Thoracic aorta (tissue), 2 donors: ENCODE results near the gene SMTNL2. TPM values are rescaled to one million over a fixed set of nuclear protein-coding genes. Genes with fewer than 3 reads are reported as not detected.
"Not testable (repeated sequence)": the region's sequence is repeated elsewhere in the genome, so short reads cannot be mapped to it uniquely, and the experiment has no call there.

Experiments used
- ATAC-seq: fragments of 150-250 bp; one replicate; pipeline ENCODE4 v1.8.0; 2017; ENCODE audit warnings: low read depth; ENCODE audit not compliant: insufficient number of reproducible peaks, low FRiP score
- DNase-seq: peaks from one replicate; pipeline ENCODE4 v3.0.0-alpha.2; 2020; ENCODE audit warnings: low spot score
- H3K27ac ChIP-seq, 2 donors: fragments of 200-600 bp; sonication (generic); 1 replicate in 1 of 2; 2 replicates in 1 of 2; pipeline ENCODE4 v1.5.1; 2016; ENCODE audit warnings: mild to moderate bottlenecking in 2 of 2, moderate library complexity in 2 of 2
- H3K27me3 ChIP-seq: fragments of 200-600 bp; sonication (generic); replicated peaks from 2 replicates; pipeline ENCODE4 v1.6.0; 2016; ENCODE audit warnings: mild to moderate bottlenecking; ENCODE audit not compliant: insufficient read depth
- H3K36me3 ChIP-seq: fragments of 200-600 bp; sonication (generic); one replicate; pipeline ENCODE4 v1.5.1; 2016
- H3K4me1 ChIP-seq, 2 donors: fragments of 200-600 bp; sonication (generic); 1 replicate in 1 of 2; 2 replicates in 1 of 2; pipeline versions ENCODE4 v1.5.1 to v1.6.0; 2016; ENCODE audit warnings: low read depth in 2 of 2, mild to moderate bottlenecking in 1 of 2; ENCODE audit not compliant: control insufficient read depth in 1 of 2
- H3K4me3 ChIP-seq: fragments of 200-600 bp; sonication (generic); 2 replicates; pipeline ENCODE4 v1.5.1; 2016; ENCODE audit warnings: mild to moderate bottlenecking
- H3K9me3 ChIP-seq: fragments of 200-600 bp; sonication (generic); 2 replicates; pipeline ENCODE4 v1.5.1; 2016
- total RNA-seq, 2 donors: library from RNA; depleted of rRNA; stranded (reverse); fragments of >200 nt; gene quantifications; one replicate each; pipeline versions ENCODE4 v1.1.0 to v1.2.3, GENCODE V29; 2016
- TF ChIP-seq, protein P1 (sequence below): fragments of 200-600 bp; sonication (generic); IDR thresholded peaks from one replicate; pipeline ENCODE4 v1.5.1; 2019; ENCODE audit warnings: antibody characterized with exemption

The SMTNL2 gene
- total RNA-seq, 2 donors from 2014 or later, result 2.6 to 2.8 TPM

DNA sequence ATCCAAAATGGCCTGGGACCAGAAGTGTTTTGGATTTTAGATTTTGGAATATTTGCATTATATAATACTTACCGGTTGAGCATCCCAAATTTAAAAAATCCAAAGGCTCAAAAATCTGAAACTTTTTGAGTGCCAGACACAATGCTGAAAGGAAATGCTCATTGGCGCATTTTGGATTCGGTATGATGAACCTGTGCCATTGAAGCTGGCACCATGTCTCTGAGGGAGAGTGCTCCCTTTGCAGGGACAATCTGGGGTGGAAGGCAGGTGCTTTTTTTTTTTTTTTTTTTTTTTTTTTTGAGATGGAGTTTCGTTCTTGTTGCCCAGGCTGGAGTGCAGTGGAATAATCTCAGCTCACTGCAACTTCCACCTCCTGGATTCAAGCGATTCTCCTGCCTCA is 17.7 kb downstream of the SMTNL2 start:
- Histone ChIP-seq H3K27me3 (no peaks in the 10 kb centered on the region), H3K4me1 (no peaks in the 10 kb centered on the region), H3K36me3 (no peaks in the 10 kb centered on the region), H3K4me3 (no peak overlapping the region), H3K27ac (no peak overlapping the region), H3K9me3 (no peaks in the 10 kb centered on the region)
- ATAC-seq (no peak), DNase-seq (no peak)
- TF ChIP-seq, protein P1, sequence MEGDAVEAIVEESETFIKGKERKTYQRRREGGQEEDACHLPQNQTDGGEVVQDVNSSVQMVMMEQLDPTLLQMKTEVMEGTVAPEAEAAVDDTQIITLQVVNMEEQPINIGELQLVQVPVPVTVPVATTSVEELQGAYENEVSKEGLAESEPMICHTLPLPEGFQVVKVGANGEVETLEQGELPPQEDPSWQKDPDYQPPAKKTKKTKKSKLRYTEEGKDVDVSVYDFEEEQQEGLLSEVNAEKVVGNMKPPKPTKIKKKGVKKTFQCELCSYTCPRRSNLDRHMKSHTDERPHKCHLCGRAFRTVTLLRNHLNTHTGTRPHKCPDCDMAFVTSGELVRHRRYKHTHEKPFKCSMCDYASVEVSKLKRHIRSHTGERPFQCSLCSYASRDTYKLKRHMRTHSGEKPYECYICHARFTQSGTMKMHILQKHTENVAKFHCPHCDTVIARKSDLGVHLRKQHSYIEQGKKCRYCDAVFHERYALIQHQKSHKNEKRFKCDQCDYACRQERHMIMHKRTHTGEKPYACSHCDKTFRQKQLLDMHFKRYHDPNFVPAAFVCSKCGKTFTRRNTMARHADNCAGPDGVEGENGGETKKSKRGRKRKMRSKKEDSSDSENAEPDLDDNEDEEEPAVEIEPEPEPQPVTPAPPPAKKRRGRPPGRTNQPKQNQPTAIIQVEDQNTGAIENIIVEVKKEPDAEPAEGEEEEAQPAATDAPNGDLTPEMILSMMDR, result no peak

DNA sequence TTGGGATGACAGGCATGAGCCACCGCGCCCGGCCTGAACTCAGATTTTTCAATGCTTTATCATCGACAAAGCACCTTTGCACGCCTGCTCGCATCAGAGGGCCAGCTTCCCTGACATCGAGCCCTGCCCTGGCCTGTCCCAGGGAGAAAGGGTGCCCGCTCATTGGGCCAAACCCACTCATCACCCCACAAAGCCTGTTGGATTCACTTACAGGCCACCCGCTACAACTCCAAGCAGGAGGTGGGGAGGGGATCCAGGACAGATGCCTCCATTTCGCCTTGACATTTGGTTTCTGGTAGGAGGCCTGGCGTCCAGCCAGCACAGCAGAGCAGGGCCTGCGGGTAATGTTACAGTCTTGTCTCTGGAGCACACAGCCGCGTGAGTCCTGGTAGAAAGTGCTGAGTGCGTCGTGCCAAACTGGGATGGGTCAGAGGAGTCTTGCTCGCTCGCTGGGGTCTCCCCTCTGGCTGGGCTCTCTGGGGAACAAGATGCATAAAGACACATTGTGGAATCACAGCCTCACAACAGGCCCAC is 19.8 kb downstream of the SMTNL2 start:
- TF ChIP-seq, protein P1, result no peak
- H3K9me3 ChIP-seq, result no peaks in the 10 kb centered on the region
- H3K4me3 ChIP-seq, result no peak overlapping the region
- peaks cover 0 to 14% of the 10 kb centered on the region in 2 donors for H3K4me1 ChIP-seq
- H3K27ac ChIP-seq, result no peak overlapping the region
- H3K27me3 ChIP-seq, result no peaks in the 10 kb centered on the region
- DNase-seq (no peak), ATAC-seq (no peak)
- no peaks in the 10 kb centered on the region for H3K36me3 ChIP-seq

DNA sequence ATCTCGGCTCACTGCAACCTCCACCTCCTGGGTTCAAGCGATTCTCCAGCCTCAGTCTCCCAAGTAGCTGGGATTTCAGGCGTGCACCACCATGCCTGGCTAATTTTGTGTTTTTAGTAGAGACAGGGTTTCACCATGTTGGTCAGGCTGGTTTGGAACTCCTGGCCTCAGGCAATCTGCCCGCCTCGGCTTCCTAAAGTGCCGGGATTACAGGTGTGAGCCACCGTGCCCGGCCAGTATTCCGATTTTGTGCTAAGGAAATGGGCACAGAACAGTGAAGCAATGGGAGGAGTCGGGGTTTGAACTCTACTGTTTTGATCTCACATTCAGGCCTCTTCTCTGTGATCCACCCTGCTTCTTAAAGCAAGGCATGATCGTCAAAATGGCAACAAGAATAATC is 20.4 kb downstream of the SMTNL2 start:
- H3K4me1 ChIP-seq, result peaks cover 0 to 14% of the 10 kb centered on the region in 2 donors
- not testable (repeated sequence) for H3K4me3 ChIP-seq, DNase-seq, H3K9me3 ChIP-seq, H3K27me3 ChIP-seq, ATAC-seq, H3K27ac ChIP-seq, H3K36me3 ChIP-seq

DNA sequence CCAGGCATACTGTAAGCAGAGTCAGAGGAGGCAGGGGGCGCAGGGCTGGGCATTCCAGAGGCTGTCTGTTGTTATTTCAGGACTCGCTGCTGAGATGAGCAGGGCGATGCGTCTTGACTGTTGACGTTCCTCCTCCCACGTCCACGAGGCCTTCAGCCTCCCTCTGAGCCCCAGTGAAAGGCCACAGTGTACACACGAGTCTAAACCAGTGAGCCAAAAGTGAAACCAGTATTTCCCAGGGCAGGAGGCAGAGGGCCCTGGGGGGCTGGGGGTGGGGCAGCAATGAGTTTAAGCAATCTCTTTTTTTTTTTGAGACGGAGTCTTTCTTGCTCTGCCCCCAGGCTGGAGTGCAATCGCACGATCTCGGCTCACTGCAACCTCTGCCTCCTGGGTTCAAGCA is 21.5 kb downstream of the SMTNL2 start:
- Histone ChIP-seq H3K4me1 (peaks cover 0 to 14% of the 10 kb centered on the region in 2 donors), H3K27ac (no peak overlapping the region), H3K36me3 (no peaks in the 10 kb centered on the region), H3K9me3 (no peaks in the 10 kb centered on the region), H3K4me3 (no peak overlapping the region), H3K27me3 (no peaks in the 10 kb centered on the region)
- TF ChIP-seq, protein P1, result no peak
- no peak for ATAC-seq
- DNase-seq, result no peak

DNA sequence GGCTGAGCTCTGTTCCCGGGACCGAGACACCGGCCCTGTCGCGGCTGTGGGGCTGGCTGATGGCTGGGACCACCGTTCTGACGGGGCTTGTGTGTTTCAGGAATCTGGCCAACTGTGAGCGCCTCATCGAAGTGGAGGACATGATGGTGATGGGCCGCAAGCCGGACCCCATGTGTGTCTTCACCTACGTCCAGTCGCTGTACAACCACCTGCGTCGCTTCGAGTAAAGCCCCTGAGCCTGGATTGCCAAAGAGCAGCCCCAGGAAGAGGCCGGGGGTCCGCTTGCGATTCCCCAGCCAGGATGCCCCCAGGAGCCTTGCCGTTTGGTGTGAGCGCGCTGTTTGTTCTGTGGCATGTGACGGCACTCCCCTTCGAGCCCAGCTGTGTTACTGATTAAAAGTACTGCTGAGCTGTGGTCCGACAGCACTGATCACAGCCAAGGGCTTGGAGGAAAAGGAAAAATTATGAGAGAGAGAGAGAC is 23.0 kb downstream of the SMTNL2 start:
- ATAC-seq, result no peak
- Histone ChIP-seq H3K27ac (no peak overlapping the region), H3K27me3 (no peaks in the 10 kb centered on the region), H3K9me3 (no peaks in the 10 kb centered on the region), H3K36me3 (no peaks in the 10 kb centered on the region), H3K4me1 (peaks cover 0 to 14% of the 10 kb centered on the region in 2 donors), H3K4me3 (no peak overlapping the region)
- TF ChIP-seq, protein P1, result no peak
- DNase-seq, result no peak

DNA sequence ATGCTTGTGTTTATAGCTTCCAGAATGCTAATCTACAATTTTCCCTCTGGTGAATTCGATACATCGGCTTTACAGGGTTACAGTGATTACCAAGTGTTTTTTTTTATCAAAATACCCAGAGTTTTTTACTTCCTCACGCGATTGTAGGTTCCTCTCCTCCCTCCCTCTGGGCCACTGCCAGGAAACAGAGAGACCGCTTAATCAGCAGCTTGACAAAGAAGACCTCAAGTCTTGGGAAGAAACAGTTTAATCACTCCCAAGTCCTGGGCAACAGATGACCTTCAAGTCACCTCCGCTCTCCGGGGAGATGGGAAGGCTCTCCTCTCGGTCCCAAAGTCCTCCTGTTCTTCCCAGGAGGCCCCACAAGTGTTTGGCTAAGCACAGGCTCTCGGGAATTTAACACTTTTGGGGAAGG is 23.5 kb downstream of the SMTNL2 start:
- TF ChIP-seq, protein P1, result no peak
- Histone ChIP-seq H3K36me3 (no peaks in the 10 kb centered on the region), H3K9me3 (no peaks in the 10 kb centered on the region), H3K4me1 (peaks cover 0 to 14% of the 10 kb centered on the region in 2 donors), H3K4me3 (no peak overlapping the region), H3K27ac (no peak overlapping the region), H3K27me3 (no peaks in the 10 kb centered on the region)
- ATAC-seq, result no peak
- no peak for DNase-seq
